SK-N-SH treated with all-trans-retinoic acid at 6 μM for 48 hours (cell line): ENCODE results near the gene CD1E.

Source experiments
- ATAC-seq: fragments of 200-7000 bp; cut with Tn5 transposase; 3 replicates; pipeline ENCODE4 v1.9.1; 2020; ENCODE audit warnings: mild to moderate bottlenecking, moderate library complexity
- ARNTL ChIP-seq: fragments of 450-650 bp; formaldehyde crosslinking; IDR thresholded peaks from 2 replicates; pipeline ENCODE4 v1.5.0; 2020; ENCODE audit warnings: low read depth, mild to moderate bottlenecking, moderate library complexity, borderline replicate concordance
- BACH2 ChIP-seq: fragments of 250-450 bp; sonication (Bioruptor Pico); IDR thresholded peaks from 2 replicates; pipeline ENCODE4 v1.9.0; 2021; ENCODE audit warnings: mild to moderate bottlenecking, borderline replicate concordance
- CSDC2 ChIP-seq: fragments of 250-450 bp; sonication (Bioruptor Pico); IDR thresholded peaks from 2 replicates; pipeline ENCODE4 v1.5.0; 2020; ENCODE audit warnings: mild to moderate bottlenecking, moderate library complexity
- CSRNP3 ChIP-seq: fragments of 250-450 bp; sonication (Bioruptor Pico); IDR thresholded peaks from 2 replicates; pipeline ENCODE4 v1.5.1; 2021; ENCODE audit warnings: mild to moderate bottlenecking, moderate library complexity
- ESRRG ChIP-seq: fragments of 250-450 bp; sonication (Bioruptor Pico); IDR thresholded peaks from 2 replicates; pipeline ENCODE4 v1.6.1; 2021; ENCODE audit warnings: mild to moderate bottlenecking
- ISL1 ChIP-seq: fragments of 250-450 bp; sonication (Bioruptor Pico); IDR thresholded peaks from 2 replicates; pipeline ENCODE4 v2.1.2; 2022; ENCODE audit warnings: mild to moderate bottlenecking, moderate library complexity
- OSR1 ChIP-seq: fragments of 250-450 bp; sonication (Bioruptor Pico); IDR thresholded peaks from 2 replicates; pipeline ENCODE4 v1.8.0; 2022; ENCODE audit warnings: moderate library complexity, mild to moderate bottlenecking, inconsistent platforms
- PPARA ChIP-seq: fragments of 250-450 bp; sonication (Bioruptor Pico); IDR thresholded peaks from 2 replicates; pipeline ENCODE4 v1.5.0; 2020; ENCODE audit warnings: mild to moderate bottlenecking, borderline replicate concordance
- RARB ChIP-seq: fragments of 250-450 bp; sonication (Bioruptor Pico); IDR thresholded peaks from 2 replicates; pipeline ENCODE4 v1.8.0; 2021; ENCODE audit warnings: mild to moderate bottlenecking, moderate library complexity
- SNAI2 ChIP-seq: fragments of 250-450 bp; sonication (Bioruptor Pico); IDR thresholded peaks from 2 replicates; pipeline ENCODE4 v1.5.0; 2020; ENCODE audit warnings: mild to moderate bottlenecking, moderate library complexity
- TCF4 ChIP-seq: fragments of 250-450 bp; sonication (Bioruptor Pico); IDR thresholded peaks from 2 replicates; pipeline ENCODE4 v1.8.0; 2021; ENCODE audit warnings: mild to moderate bottlenecking, moderate library complexity, borderline replicate concordance
- TSHZ2 ChIP-seq: fragments of 250-450 bp; sonication (Bioruptor Pico); IDR thresholded peaks from 2 replicates; pipeline ENCODE4 v1.5.0; 2020; ENCODE audit warnings: mild to moderate bottlenecking, moderate library complexity
- ZC3H10 ChIP-seq: fragments of 250-450 bp; sonication (Bioruptor Pico); IDR thresholded peaks from 2 replicates; pipeline ENCODE4 v1.5.1; 2021; ENCODE audit warnings: mild to moderate bottlenecking, moderate library complexity
- ZFP3 ChIP-seq: fragments of 250-450 bp; sonication (Bioruptor Pico); IDR thresholded peaks from 2 replicates; pipeline ENCODE4 v1.5.0; 2020; ENCODE audit warnings: mild to moderate bottlenecking, moderate library complexity
- ZFP30 ChIP-seq: fragments of 450-650 bp; formaldehyde crosslinking; IDR thresholded peaks from 2 replicates; pipeline ENCODE4 v1.5.0; 2022; ENCODE audit warnings: mild to moderate bottlenecking, moderate library complexity
- ZNF565 ChIP-seq: fragments of 450-650 bp; formaldehyde crosslinking; conservative IDR thresholded peaks from 2 replicates; pipeline ENCODE4 v1.5.0; 2020; ENCODE audit warnings: low read depth, mild to moderate bottlenecking, moderate library complexity
- ZNF8 ChIP-seq: fragments of 450-650 bp; formaldehyde crosslinking; IDR thresholded peaks from 2 replicates; pipeline ENCODE4 v1.5.0; 2020; ENCODE audit warnings: mild to moderate bottlenecking, moderate library complexity
- TF ChIP-seq, protein P1 (sequence below): fragments of 250-450 bp; sonication (Bioruptor Pico); IDR thresholded peaks from 2 replicates; pipeline ENCODE4 v1.8.0; 2020; ENCODE audit warnings: mild to moderate bottlenecking, moderate library complexity, borderline replicate concordance
- TF ChIP-seq, protein P2 (sequence below): fragments of 250-450 bp; sonication (Bioruptor Pico); IDR thresholded peaks from 2 replicates; pipeline ENCODE4 v1.5.1; 2020; ENCODE audit warnings: low read depth, mild to moderate bottlenecking, moderate library complexity
- TF ChIP-seq, protein P3 (sequence below): fragments of 250-450 bp; sonication (Bioruptor Pico); IDR thresholded peaks from 2 replicates; pipeline ENCODE4 v1.8.0; 2021; ENCODE audit warnings: low read depth, mild to moderate bottlenecking, moderate library complexity, borderline replicate concordance

Gene CD1E

DNA sequence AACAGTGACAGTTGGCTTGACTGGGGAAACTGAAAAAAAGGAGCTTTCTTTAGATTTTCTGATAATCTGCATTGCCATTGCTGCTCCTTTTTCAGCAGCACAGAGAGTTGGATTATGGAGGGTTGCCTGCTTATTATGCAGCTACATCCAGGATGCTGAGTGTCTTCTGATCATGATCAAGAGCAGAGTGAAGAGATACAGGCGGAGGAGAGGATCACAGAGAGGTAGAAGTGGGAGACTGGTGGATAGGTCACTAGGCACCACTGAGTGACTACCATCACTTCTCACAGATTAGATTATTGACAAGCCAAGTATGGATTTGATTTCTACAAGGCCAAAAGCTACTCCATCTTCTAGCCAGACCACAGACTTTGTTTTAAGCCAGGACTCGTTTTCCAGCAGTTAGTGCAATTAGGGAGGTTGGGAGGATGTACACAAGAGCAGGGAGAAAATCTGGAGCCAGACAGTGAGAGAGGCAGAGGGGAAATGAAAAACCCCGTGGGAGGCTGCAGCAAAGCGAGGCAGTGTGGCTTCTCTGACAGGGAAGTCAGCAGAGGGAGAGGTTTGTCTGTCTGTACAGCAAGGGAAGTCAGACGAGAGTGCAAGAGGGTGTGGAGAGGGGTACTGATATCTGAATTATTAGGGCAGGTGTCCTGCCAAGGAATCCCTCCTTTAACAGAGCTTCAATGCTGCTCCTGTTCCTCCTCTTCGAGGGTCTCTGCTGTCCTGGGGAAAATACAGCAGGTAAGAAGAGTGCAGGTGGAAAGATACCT lies at the start of gene CD1E:
Gene CD1E (plus strand): TSS at position 592 of the 773 bp plus-strand sequence. CDS start 95 bp downstream, at position 687.
- TF ChIP-seq ZFP30 (CRISPR knock-in tag) (no peak), ZNF565 (no peak), BACH2 (CRISPR knock-in tag) (no peak), ZNF8 (no peak), TCF4 (CRISPR knock-in tag) (no peak), ARNTL (CRISPR knock-in tag) (no peak), OSR1 (CRISPR knock-in tag) (no peak)
- TF ChIP-seq, protein P1, sequence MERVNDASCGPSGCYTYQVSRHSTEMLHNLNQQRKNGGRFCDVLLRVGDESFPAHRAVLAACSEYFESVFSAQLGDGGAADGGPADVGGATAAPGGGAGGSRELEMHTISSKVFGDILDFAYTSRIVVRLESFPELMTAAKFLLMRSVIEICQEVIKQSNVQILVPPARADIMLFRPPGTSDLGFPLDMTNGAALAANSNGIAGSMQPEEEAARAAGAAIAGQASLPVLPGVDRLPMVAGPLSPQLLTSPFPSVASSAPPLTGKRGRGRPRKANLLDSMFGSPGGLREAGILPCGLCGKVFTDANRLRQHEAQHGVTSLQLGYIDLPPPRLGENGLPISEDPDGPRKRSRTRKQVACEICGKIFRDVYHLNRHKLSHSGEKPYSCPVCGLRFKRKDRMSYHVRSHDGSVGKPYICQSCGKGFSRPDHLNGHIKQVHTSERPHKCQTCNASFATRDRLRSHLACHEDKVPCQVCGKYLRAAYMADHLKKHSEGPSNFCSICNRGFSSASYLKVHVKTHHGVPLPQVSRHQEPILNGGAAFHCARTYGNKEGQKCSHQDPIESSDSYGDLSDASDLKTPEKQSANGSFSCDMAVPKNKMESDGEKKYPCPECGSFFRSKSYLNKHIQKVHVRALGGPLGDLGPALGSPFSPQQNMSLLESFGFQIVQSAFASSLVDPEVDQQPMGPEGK, result no peak
- no peak for ATAC-seq

GRCh38 chr1:158310623-158311022 lies 43.1 kb upstream of the CD1E start:
- ATAC-seq, result no peak

DNA sequence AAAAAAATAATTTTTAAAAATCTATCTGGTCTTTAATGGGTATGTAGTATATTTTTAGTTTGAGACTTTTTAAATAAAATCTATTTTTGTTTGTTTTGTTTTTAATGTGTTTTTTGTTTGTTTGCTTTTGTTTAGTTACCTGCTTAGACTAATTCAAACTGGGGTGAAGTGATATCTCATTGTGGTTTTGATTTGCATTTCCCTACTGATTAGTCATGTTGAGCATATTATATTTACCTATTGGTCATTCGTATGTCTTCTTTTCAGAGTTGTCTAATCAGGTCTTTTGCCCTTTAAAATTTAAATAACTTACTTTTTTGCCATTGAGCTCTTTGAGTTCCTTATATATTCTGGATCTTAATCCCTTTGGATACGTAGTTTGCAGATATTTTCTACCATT lies 42.6 kb upstream of the CD1E start:
- no peak for TF ChIP-seq PPARA (CRISPR knock-in tag)
- TF ChIP-seq ZNF8, result no peak
- no peak for TF ChIP-seq CSRNP3
- no peak for TF ChIP-seq SNAI2
- no peak for TF ChIP-seq ISL1
- no peak for ATAC-seq

More at GRCh38 chr1:158310623-158311022, 43.1 kb upstream of the CD1E start:
- TF ChIP-seq TSHZ2 (no peak), ARNTL (CRISPR knock-in tag) (no peak), ZC3H10 (CRISPR knock-in tag) (no peak)
- TF ChIP-seq, protein P1, result no peak
- TF ChIP-seq, all 23 proteins: peak for 0

GRCh38 chr1:158323866-158324265 lies 29.8 kb upstream of the CD1E start:
- no peak for ATAC-seq

DNA sequence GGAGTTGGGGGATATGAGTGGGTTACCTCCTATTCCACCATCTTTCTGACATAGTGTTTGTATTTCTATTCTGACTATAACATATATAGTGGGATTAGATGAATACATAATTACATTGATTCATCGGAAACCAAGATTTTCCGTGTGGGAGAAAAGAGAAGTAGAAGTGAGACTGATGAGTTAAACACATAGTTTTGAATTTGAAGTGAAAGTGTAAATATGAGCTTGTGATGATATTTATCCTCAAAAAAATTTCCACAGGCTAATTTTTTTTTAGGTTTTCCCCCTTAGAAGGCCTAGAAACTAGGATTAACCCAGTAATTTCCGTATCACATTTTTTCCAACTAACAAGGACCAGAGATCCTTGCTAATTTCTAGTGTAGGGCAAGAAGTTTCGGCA lies 29.3 kb upstream of the CD1E start:
- no peak for ATAC-seq
- TF ChIP-seq ESRRG (CRISPR knock-in tag), result no peak
- TF ChIP-seq RARB (CRISPR knock-in tag), result no peak
- TF ChIP-seq TSHZ2, result no peak
- TF ChIP-seq, protein P2, sequence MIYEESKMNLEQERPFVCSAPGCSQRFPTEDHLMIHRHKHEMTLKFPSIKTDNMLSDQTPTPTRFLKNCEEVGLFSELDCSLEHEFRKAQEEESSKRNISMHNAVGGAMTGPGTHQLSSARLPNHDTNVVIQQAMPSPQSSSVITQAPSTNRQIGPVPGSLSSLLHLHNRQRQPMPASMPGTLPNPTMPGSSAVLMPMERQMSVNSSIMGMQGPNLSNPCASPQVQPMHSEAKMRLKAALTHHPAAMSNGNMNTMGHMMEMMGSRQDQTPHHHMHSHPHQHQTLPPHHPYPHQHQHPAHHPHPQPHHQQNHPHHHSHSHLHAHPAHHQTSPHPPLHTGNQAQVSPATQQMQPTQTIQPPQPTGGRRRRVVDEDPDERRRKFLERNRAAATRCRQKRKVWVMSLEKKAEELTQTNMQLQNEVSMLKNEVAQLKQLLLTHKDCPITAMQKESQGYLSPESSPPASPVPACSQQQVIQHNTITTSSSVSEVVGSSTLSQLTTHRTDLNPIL (CRISPR knock-in tag), result no peak
- no peak for TF ChIP-seq ZNF8
- no peak for TF ChIP-seq BACH2 (CRISPR knock-in tag)
- no peak for TF ChIP-seq ZNF565
- TF ChIP-seq, protein P3, sequence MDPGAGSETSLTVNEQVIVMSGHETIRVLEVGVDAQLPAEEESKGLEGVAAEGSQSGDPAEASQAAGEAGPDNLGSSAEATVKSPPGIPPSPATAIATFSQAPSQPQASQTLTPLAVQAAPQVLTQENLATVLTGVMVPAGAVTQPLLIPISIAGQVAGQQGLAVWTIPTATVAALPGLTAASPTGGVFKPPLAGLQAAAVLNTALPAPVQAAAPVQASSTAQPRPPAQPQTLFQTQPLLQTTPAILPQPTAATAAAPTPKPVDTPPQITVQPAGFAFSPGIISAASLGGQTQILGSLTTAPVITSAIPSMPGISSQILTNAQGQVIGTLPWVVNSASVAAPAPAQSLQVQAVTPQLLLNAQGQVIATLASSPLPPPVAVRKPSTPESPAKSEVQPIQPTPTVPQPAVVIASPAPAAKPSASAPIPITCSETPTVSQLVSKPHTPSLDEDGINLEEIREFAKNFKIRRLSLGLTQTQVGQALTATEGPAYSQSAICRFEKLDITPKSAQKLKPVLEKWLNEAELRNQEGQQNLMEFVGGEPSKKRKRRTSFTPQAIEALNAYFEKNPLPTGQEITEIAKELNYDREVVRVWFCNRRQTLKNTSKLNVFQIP (CRISPR knock-in tag), result no peak
- no peak for TF ChIP-seq ZFP3
- no peak for TF ChIP-seq CSDC2 (CRISPR knock-in tag)
- TF ChIP-seq PPARA (CRISPR knock-in tag), result no peak
- TF ChIP-seq OSR1 (CRISPR knock-in tag), result no peak

More at GRCh38 chr1:158323866-158324265, 29.8 kb upstream of the CD1E start:
- no peak for TF ChIP-seq RARB (CRISPR knock-in tag)
- TF ChIP-seq CSDC2 (CRISPR knock-in tag), result no peak
- TF ChIP-seq, all 23 proteins: peak for 0
